ENCODE data around the gene PARD3B.
A peak's percentile ranks its signal among the peaks of the same experiment; 100 is the strongest.

PARD3B gene

GRCh38 chr2:204591225-204591624 lies 46.0 kb downstream of the PARD3B start:
- no peak for DNase-seq

- peak; percentile 51 for DNase-seq
Measured at GRCh38 chr2:204604061-204604460, 58.8 kb downstream of the PARD3B start.

GRCh38 chr2:204608237-204608939 lies 63.1 kb downstream of the PARD3B start:
- DNase-seq = peak; percentile 48

GRCh38 chr2:204611017-204611631 lies 65.8 kb downstream of the PARD3B start:
- no peak for DNase-seq

- no peak for DNase-seq
Measured at GRCh38 chr2:204611764-204612163, 66.5 kb downstream of the PARD3B start.

- no peak for DNase-seq
Measured at GRCh38 chr2:204613635-204614034, 68.4 kb downstream of the PARD3B start.

- DNase-seq = no peak
Measured at GRCh38 chr2:204615456-204615855, 70.2 kb downstream of the PARD3B start.

- DNase-seq = no peak
Measured at GRCh38 chr2:204625135-204625534, 79.9 kb downstream of the PARD3B start.

- peak; percentile 40 for DNase-seq
Measured at GRCh38 chr2:204628926-204629712, 83.8 kb downstream of the PARD3B start.

- no peak for DNase-seq
Measured at GRCh38 chr2:204632410-204632809, 87.1 kb downstream of the PARD3B start.

- no peak for DNase-seq
Measured at GRCh38 chr2:204634564-204634963, 89.3 kb downstream of the PARD3B start.

- DNase-seq = no peak
Measured at GRCh38 chr2:204635478-204635877, 90.2 kb downstream of the PARD3B start.

GRCh38 chr2:204638471-204639194 lies 93.4 kb downstream of the PARD3B start:
- DNase-seq = no peak

GRCh38 chr2:204643326-204643725 lies 98.1 kb downstream of the PARD3B start:
- no peak for DNase-seq

GRCh38 chr2:204645018-204645773 lies 99.9 kb downstream of the PARD3B start:
- DNase-seq = peak; percentile 9

- no peak for DNase-seq
Measured at GRCh38 chr2:204647626-204648025, 102.4 kb downstream of the PARD3B start.

- no peak for DNase-seq
Measured at GRCh38 chr2:204650611-204651010, 105.3 kb downstream of the PARD3B start.

- DNase-seq = no peak
Measured at GRCh38 chr2:204652063-204652462, 106.8 kb downstream of the PARD3B start.

GRCh38 chr2:204654669-204655068 lies 109.4 kb downstream of the PARD3B start:
- no peak for DNase-seq

GRCh38 chr2:204655101-204655500 lies 109.8 kb downstream of the PARD3B start:
- DNase-seq = peak; percentile 56

GRCh38 chr2:204655626-204656025 lies 110.4 kb downstream of the PARD3B start:
- no peak for DNase-seq

- DNase-seq = no peak
Measured at GRCh38 chr2:204657024-204657423, 111.7 kb downstream of the PARD3B start.

Measured in fibroblast of upper back skin (primary cell).